HG03378 (cell line): ENCODE measurements around the gene SERPINH1.

Experiments
- ATAC-seq: cut with Tn5 transposase; IDR thresholded peaks from one replicate; pipeline ENCODE4 v1.9.1; 2021; ENCODE audit warnings: mild to moderate bottlenecking, moderate library complexity; ENCODE audit not compliant: unreplicated experiment

SERPINH1 gene

GRCh38 chr11:75562048-75562835, at the start of gene SERPINH1:
SERPINH1 (plus strand) TSS chr11:75562253; CDS start chr11:75566350, 4,097 bp downstream.
- peak; percentile 76 for ATAC-seq

GRCh38 chr11:75513250-75513649, 48.8 kb upstream of the SERPINH1 start:
- no peak for ATAC-seq

- no peak for ATAC-seq
Measured at GRCh38 chr11:75514596-75514995, 47.5 kb upstream of the SERPINH1 start.

- no peak for ATAC-seq
Measured at GRCh38 chr11:75516140-75516539, 45.9 kb upstream of the SERPINH1 start.

- no peak for ATAC-seq
Measured at GRCh38 chr11:75516886-75517285, 45.2 kb upstream of the SERPINH1 start.

GRCh38 chr11:75518204-75518549, 43.9 kb upstream of the SERPINH1 start:
- no peak for ATAC-seq

- no peak for ATAC-seq
Measured at GRCh38 chr11:75518771-75519653, 43.0 kb upstream of the SERPINH1 start.

- ATAC-seq: no peak
Measured at GRCh38 chr11:75520688-75521087, 41.4 kb upstream of the SERPINH1 start.

GRCh38 chr11:75522286-75523044, 39.6 kb upstream of the SERPINH1 start:
- ATAC-seq: no peak

- ATAC-seq: no peak
Measured at GRCh38 chr11:75523189-75523588, 38.9 kb upstream of the SERPINH1 start.

GRCh38 chr11:75523811-75524664, 38.0 kb upstream of the SERPINH1 start:
- no peak for ATAC-seq

GRCh38 chr11:75524665-75525432, 37.2 kb upstream of the SERPINH1 start:
- peak; percentile 6 for ATAC-seq

- ATAC-seq: peak; percentile 43
Measured at GRCh38 chr11:75525433-75526191, 36.4 kb upstream of the SERPINH1 start, which contains the start of gene GDPD5. GDPD5 (minus strand) TSS chr11:75525941; CDS start chr11:75477735, 48,206 bp downstream.

- no peak for ATAC-seq
Measured at GRCh38 chr11:75526192-75526541, 35.9 kb upstream of the SERPINH1 start.

- no peak for ATAC-seq
Measured at GRCh38 chr11:75527130-75527529, 34.9 kb upstream of the SERPINH1 start.

GRCh38 chr11:75527938-75528735, 33.9 kb upstream of the SERPINH1 start:
- no peak for ATAC-seq

GRCh38 chr11:75530577-75530976, 31.5 kb upstream of the SERPINH1 start:
- no peak for ATAC-seq

- no peak for ATAC-seq
Measured at GRCh38 chr11:75531325-75531724, 30.7 kb upstream of the SERPINH1 start.
